Activated naive CD4-positive, alpha-beta T cell treated with anti-CD3 and anti-CD28 coated beads for 36 hours (primary cell): ENCODE data around the gene GPC5. TPM values are rescaled to one million over a fixed set of nuclear protein-coding genes. Genes with fewer than 3 reads are reported as not detected.

Source experiments
- CTCF ChIA-PET: fragments of 350-600 bp; sonication (Branson Sonifier 250); formaldehyde crosslinking; loops from one replicate; lab custom pipeline; 2021; ENCODE audit warnings: antibody characterized with exemption; lab: Charles Lee
- DNase-seq: peaks from one replicate; pipeline ENCODE4 v3.0.0-alpha.2; 2020
- H3K27ac Mint-ChIP-seq: one replicate; pipeline ENCODE4 v1.8.0; 2021; ENCODE audit warnings: mild to moderate bottlenecking, mixed read lengths
- H3K27me3 Mint-ChIP-seq: one replicate; pipeline ENCODE4 v1.8.0; 2021; ENCODE audit warnings: low read depth, mixed read lengths
- H3K36me3 Mint-ChIP-seq: one replicate; pipeline ENCODE4 v1.8.0; 2021; ENCODE audit warnings: low read depth, mixed read lengths
- H3K4me1 Mint-ChIP-seq: one replicate; pipeline ENCODE4 v1.8.0; 2021; ENCODE audit warnings: low read depth, mixed read lengths
- H3K4me3 Mint-ChIP-seq: one replicate; pipeline ENCODE4 v1.8.0; 2021; ENCODE audit warnings: mild to moderate bottlenecking, moderate library complexity, mixed read lengths
- H3K9me3 Mint-ChIP-seq: one replicate; pipeline ENCODE4 v1.8.0; 2021; ENCODE audit warnings: mixed read lengths
- intact Hi-C: fragments of 100-400 bp; cut with micrococcal nuclease; formaldehyde crosslinking; loops from one replicate; pipeline ENCODE4 v1.15.1; 2023
- total RNA-seq, 2 experiments: library from RNA; stranded (reverse); gene quantifications; one replicate each; pipeline ENCODE4 v1.2.3, GENCODE V29; 2021

Gene GPC5
- total RNA-seq, 2 experiments from 2014 or later = 0.38 to 0.40 TPM

DNA sequence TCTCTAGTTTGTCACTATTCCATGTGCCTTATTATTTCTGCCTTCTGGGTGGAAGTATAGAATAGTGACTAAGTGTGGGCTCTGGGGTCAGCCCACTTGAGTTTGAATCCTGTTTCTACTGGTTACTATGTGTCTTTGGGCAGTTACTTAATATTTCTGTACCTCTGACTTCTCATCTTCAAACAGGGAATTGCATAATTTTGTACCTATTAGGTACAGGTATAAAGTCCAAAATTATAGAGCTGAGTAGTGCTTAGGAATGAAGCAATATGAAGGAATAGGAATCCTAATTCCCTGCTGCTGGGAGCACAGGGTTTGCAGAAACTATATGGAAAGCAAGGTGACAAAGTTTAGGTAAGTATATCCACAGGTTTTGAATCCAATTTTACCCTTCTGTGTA lies 564.5 kb downstream of the GPC5 start:
- H3K27ac Mint-ChIP-seq = no peak overlapping the region
- H3K4me3 Mint-ChIP-seq = no peak overlapping the region
- CTCF ChIA-PET = no interaction called here
- intact Hi-C loops = no loop called here
- peaks cover 6% of the 10 kb centered on the region for H3K9me3 Mint-ChIP-seq
- H3K36me3 Mint-ChIP-seq = no peaks in the 10 kb centered on the region
- DNase-seq = no peak
- no peaks in the 10 kb centered on the region for H3K4me1 Mint-ChIP-seq
- H3K27me3 Mint-ChIP-seq = no peaks in the 10 kb centered on the region

DNA sequence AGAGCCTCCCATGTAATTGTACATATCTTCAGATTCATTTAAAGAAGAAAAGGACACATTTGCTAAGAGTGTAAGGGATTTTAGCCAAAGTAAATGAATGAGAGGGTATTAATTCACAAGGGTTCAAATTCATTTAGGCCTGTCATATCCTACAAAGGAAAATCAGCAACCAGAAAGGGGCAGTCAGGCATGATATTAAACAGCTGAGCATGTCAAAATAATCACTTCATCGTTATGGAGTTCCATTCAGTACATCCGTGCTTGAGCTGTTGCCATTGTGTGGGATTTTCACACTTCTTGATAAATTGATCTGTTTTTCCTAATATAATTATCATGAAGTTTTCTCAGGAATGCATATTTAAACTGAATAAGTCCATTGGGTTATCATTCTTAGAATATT lies 567.1 kb downstream of the GPC5 start:
- Mint-ChIP-seq H3K4me1 (no peaks in the 10 kb centered on the region), H3K27ac (no peak overlapping the region), H3K36me3 (no peaks in the 10 kb centered on the region), H3K9me3 (peaks cover 9% of the 10 kb centered on the region), H3K4me3 (no peak overlapping the region), H3K27me3 (no peaks in the 10 kb centered on the region)
- no peak for DNase-seq
- CTCF ChIA-PET = no interaction called here
- intact Hi-C loops = no loop called here

DNA sequence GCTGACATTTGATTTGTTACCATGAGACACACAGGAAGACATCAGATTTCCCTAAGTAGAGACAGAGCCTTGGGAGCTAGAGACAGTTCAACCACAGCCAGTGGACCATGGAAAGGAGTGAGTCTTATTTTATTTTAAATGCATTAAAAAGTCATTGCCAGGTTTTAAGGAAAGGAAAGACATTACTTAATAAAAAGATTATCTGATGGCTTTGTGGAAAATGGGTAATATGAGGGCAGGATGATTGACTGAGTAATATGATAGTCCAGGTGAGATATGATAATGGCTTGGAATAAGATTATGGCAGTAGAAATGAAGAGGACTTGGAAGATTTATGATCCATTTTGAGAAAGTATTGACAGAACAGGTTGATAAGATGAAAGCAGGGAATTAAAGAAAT lies 580.1 kb downstream of the GPC5 start:
- H3K9me3 Mint-ChIP-seq = peaks cover 4% of the 10 kb centered on the region
- intact Hi-C loops = no loop called here
- no peaks in the 10 kb centered on the region for H3K4me1 Mint-ChIP-seq
- H3K36me3 Mint-ChIP-seq = no peaks in the 10 kb centered on the region
- H3K27me3 Mint-ChIP-seq = no peaks in the 10 kb centered on the region
- no peak overlapping the region for H3K27ac Mint-ChIP-seq
- no peak for DNase-seq
- no peak overlapping the region for H3K4me3 Mint-ChIP-seq
- CTCF ChIA-PET = no interaction called here

DNA sequence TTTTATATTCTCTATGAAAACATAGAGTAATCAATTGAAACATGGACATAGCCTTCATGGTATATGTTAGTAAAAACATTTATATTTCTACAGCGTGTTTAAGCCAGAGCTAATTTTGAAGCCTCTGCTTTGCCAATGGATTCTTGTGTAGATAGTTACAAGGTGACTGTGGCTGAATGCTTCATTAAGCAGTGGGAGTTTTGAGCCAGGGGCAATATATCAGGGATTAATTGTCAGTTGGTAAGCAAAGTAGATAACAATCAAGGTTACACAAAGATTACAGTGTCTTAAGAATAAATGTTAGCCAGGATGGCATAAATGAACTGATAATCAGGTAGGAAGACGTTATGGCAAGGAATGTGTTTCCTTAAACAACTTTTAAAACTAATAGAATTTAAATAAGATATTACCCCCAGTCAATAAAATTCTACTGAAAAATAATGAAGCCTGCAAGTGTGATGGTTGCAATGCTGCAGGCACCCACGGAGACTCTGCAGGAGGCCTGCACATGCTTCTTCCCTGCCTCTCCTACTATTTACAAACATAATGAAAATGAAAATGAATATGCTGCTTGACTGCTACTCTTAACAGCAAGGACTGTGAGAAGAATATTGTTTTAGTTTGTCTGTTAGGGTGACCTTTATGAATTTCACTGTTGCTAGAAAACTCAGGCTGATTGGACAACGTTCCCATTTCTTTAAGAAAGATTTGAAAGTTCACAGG lies 588.5 kb downstream of the GPC5 start:
- Mint-ChIP-seq H3K9me3 (no peaks in the 10 kb centered on the region), H3K36me3 (no peaks in the 10 kb centered on the region)
- CTCF ChIA-PET = no interaction called here

DNA sequence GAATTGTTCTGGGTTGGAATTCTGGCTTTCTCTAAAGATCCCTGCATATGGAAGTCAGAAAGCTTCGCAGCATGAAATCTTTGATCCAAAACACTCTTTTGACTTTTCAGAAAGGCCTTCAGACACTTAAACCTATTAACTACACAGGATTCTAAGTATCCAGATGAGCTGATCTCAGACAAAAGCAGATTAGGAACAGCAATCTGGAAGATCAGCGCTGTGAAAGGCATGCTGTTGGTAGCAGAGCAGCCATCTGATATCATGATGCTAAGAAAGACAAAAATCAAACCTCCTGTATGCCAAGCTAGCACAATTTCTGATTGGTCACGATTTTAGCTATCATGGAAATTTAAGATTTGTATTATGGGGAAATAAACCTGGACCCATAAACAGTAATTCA lies 589.9 kb downstream of the GPC5 start:
- H3K27ac Mint-ChIP-seq = no peak overlapping the region
- no peaks in the 10 kb centered on the region for H3K4me1 Mint-ChIP-seq
- no peaks in the 10 kb centered on the region for H3K27me3 Mint-ChIP-seq
- no peak for DNase-seq
- intact Hi-C loops = no loop called here
- H3K4me3 Mint-ChIP-seq = no peak overlapping the region
- H3K9me3 Mint-ChIP-seq = no peaks in the 10 kb centered on the region
- CTCF ChIA-PET = no interaction called here
- no peaks in the 10 kb centered on the region for H3K36me3 Mint-ChIP-seq

More for the DNA sequence above, 588.5 kb downstream of the GPC5 start:
- Mint-ChIP-seq H3K4me3 (no peak overlapping the region), H3K27ac (no peak overlapping the region), H3K4me1 (no peaks in the 10 kb centered on the region), H3K27me3 (no peaks in the 10 kb centered on the region)
- no peak for DNase-seq
- intact Hi-C loops = no loop called here

DNA sequence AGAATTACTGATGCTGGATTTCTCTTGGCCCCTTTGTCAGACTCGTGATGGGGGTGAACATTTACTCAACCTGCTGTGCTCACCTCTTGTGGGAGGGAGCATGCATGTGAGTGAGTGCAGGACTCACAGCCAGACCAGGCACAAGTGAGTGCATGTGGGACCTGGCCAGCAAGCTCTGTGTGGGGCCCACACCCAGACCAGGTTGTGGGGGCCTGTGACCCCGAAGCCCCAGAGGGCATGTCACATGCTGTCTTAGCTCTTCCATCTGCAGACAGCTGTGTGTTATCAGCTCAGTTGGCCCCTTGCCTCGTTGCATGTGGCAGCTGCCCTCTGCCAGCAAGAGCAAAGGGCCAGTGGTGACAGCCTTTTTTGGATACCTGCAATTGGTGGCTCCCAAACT lies 614.4 kb downstream of the GPC5 start:
- Mint-ChIP-seq H3K4me3 (no peak overlapping the region), H3K27ac (no peak overlapping the region), H3K36me3 (no peaks in the 10 kb centered on the region), H3K4me1 (no peaks in the 10 kb centered on the region), H3K9me3 (peaks cover 3% of the 10 kb centered on the region), H3K27me3 (no peaks in the 10 kb centered on the region)
- no peak for DNase-seq
- CTCF ChIA-PET = no interaction called here
- intact Hi-C loops = no loop called here

DNA sequence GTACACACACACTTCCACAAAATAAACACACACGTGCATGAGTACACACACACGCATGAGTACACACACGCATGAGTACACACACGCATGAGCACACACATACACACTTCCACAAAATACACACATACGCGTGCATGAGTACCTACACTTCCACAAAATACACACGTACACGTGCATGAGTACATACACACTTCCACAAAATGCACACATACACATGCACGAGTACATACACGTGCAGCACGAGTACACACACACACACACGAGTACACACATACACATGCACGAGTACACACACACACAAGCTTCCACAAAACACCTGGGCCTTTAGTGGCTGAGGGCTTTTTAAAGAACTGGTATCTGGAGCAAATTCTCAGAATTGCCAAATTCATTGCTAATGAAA lies 619.3 kb downstream of the GPC5 start:
- Mint-ChIP-seq H3K9me3 (peaks cover 3% of the 10 kb centered on the region), H3K36me3 (no peaks in the 10 kb centered on the region), H3K27ac (no peak overlapping the region), H3K27me3 (no peaks in the 10 kb centered on the region), H3K4me1 (no peaks in the 10 kb centered on the region), H3K4me3 (no peak overlapping the region)
- CTCF ChIA-PET = no interaction called here
- no peak for DNase-seq
- intact Hi-C loops = no loop called here

DNA sequence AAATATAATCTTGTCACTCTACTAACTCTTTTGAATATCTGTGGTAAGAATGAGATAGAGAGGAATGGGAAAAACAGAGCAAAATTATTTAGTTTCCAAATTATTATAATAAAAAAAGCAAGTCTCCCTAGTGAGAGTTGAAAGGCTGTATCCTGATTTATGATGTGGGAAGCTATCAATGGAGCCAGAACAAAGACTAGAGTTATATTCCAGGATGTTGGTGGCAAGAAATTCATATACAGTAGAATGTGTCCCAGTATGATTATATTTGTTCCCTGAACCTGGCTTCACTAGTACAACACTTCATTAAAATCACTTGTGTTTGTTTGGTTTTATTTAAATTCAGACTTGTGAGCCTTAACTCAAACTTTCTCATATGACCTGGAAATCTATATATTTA lies 630.3 kb downstream of the GPC5 start:
- no peaks in the 10 kb centered on the region for H3K36me3 Mint-ChIP-seq
- H3K27me3 Mint-ChIP-seq = no peaks in the 10 kb centered on the region
- intact Hi-C loops = no loop called here
- H3K9me3 Mint-ChIP-seq = no peaks in the 10 kb centered on the region
- no peak overlapping the region for H3K27ac Mint-ChIP-seq
- CTCF ChIA-PET = no interaction called here
- no peak overlapping the region for H3K4me3 Mint-ChIP-seq
- H3K4me1 Mint-ChIP-seq = no peaks in the 10 kb centered on the region
- no peak for DNase-seq

DNA sequence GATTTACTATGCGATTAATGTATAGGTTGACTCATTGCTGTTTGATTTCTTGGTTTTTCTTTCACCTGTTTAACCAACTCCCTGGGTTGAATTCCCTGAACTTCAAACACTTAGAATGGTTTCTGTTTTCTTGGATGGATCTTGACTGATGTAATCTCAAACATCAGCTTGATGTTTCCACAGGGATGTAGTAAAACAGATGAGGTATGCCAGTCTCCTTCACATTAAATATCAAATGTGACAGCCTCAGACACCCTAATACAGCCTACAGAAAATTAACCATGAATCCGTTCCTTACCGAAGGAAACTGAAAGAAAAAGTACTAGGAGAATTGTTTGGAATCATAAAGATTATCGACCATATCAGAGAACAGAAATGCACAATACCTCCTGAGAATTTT lies 631.2 kb downstream of the GPC5 start:
- H3K9me3 Mint-ChIP-seq = no peaks in the 10 kb centered on the region
- H3K4me3 Mint-ChIP-seq = no peak overlapping the region
- H3K36me3 Mint-ChIP-seq = no peaks in the 10 kb centered on the region
- H3K27me3 Mint-ChIP-seq = no peaks in the 10 kb centered on the region
- no peaks in the 10 kb centered on the region for H3K4me1 Mint-ChIP-seq
- no peak overlapping the region for H3K27ac Mint-ChIP-seq
- intact Hi-C loops = no loop called here
- no peak for DNase-seq
- CTCF ChIA-PET = no interaction called here

DNA sequence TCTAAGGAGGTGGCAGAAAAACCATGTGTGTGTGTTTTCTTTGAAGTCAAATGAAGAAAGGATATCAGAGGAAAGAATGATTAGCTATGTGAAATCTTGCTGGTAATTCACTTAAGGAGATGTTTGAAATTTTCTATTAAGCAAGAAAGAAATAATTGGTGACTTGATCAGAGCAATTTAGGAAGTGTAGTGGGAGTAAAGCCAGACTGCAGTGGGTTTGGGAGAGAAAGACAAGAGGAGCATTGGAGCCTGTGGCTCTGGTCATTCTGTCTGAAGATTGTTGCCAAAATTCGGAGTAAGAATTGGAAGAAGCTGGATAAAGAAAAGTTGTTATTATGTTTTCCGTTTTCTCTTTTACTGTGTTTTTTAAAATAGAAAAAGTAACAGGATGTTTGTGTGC lies 640.5 kb downstream of the GPC5 start:
- CTCF ChIA-PET = interaction anchor here (0.6 kb wide), 1 partner anchor 23 kb away, joined by 6 read pairs; no protein-coding TSS in a partner anchor
- H3K36me3 Mint-ChIP-seq = no peaks in the 10 kb centered on the region
- H3K27me3 Mint-ChIP-seq = no peaks in the 10 kb centered on the region
- no peak for DNase-seq
- no peak overlapping the region for H3K27ac Mint-ChIP-seq
- peaks cover 4% of the 10 kb centered on the region for H3K9me3 Mint-ChIP-seq
- H3K4me1 Mint-ChIP-seq = no peaks in the 10 kb centered on the region
- intact Hi-C loops = no loop called here
- no peak overlapping the region for H3K4me3 Mint-ChIP-seq

DNA sequence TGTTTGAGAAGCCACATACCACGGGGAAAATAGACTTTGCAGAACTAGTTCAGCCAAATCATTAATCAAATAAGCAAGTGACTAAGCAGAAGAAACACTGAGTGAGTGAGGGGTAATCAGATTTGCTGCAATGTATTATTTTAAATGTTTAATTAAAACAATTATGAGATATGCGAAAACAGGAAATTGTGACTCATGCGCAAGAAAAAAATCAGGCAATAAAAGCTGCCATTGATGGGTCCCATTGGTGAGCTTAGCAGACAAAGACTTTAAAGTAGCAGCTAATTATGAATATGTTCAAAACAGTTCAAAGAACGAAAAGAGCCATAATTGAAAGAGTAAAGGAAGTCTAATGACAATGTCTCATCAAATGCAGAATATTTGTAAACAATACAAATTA lies 644.1 kb downstream of the GPC5 start:
- no peak overlapping the region for H3K27ac Mint-ChIP-seq
- H3K9me3 Mint-ChIP-seq = peaks cover 2% of the 10 kb centered on the region
- no peaks in the 10 kb centered on the region for H3K36me3 Mint-ChIP-seq

DNA sequence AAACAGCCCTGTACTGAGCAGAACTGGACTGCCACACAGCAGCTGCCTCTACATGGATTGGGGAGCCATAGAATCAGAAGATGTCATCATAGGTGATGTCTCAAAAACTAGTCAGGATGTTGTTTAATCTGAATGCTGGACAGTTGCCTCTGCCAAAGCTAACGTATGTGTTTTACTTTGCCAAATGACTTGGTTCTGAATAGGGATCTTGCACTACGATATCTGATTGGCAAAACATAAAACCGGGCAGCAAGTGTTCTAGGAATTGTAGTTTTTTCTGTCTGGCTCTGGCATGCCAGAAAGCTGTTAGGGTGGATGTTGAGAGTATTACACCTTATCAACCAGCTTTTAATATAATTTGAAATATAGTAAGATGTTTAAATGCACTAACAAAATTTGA lies 645.9 kb downstream of the GPC5 start:
- CTCF ChIA-PET = no interaction called here
- Mint-ChIP-seq H3K27ac (no peak overlapping the region), H3K27me3 (no peaks in the 10 kb centered on the region), H3K4me3 (no peak overlapping the region), H3K36me3 (no peaks in the 10 kb centered on the region), H3K9me3 (peaks cover 2% of the 10 kb centered on the region), H3K4me1 (no peaks in the 10 kb centered on the region)
- no peak for DNase-seq
- intact Hi-C loops = no loop called here

More for the DNA sequence above, 644.1 kb downstream of the GPC5 start:
- Mint-ChIP-seq H3K4me1 (no peaks in the 10 kb centered on the region), H3K27me3 (no peaks in the 10 kb centered on the region), H3K4me3 (no peak overlapping the region)
- intact Hi-C loops = no loop called here
- no peak for DNase-seq
- CTCF ChIA-PET = no interaction called here

DNA sequence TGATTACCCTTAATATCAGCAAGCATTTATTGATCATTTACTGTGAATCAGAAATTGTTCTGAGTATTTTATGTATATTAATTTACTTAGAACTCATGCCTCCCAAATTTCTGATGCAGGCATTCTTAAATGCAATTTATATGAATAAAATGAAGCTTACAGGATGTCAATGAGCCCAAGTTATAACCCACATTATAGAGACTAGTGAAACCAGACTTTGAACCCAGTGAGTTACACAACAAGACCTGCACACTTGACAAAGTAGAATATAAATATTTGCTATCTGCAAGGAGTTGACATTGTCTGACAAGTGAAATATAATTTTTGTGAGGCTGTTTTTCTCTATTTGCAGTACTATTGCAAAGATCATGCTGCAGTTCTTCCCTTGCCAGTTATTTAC lies 656.0 kb downstream of the GPC5 start:
- Mint-ChIP-seq H3K4me3 (no peak overlapping the region), H3K36me3 (no peaks in the 10 kb centered on the region), H3K4me1 (no peaks in the 10 kb centered on the region), H3K27me3 (no peaks in the 10 kb centered on the region), H3K9me3 (peaks cover 2% of the 10 kb centered on the region), H3K27ac (no peak overlapping the region)
- CTCF ChIA-PET = no interaction called here
- DNase-seq = no peak
- intact Hi-C loops = no loop called here
